ENCODE results near the gene CAPZA2.
"Not testable (repeated sequence)": the region's sequence is repeated elsewhere in the genome, so short reads cannot be mapped to it uniquely, and the experiment has no call there.

Gene CAPZA2

GRCh38 chr7:116862234-116862950 is at the start of gene CAPZA2:
Gene CAPZA2, plus strand, starts transcription at chr7:116862587. Its CDS starts 25 bp downstream, at chr7:116862612.
- DNase-seq (ENCODE audit: low read depth), result peak; percentile 92

GRCh38 chr7:116812860-116813259 is 49.5 kb upstream of the CAPZA2 start:
- DNase-seq (ENCODE audit: low read depth), result no peak

- not testable (repeated sequence) for DNase-seq (ENCODE audit: low read depth)
Observed at GRCh38 chr7:116813371-116813770, 49.0 kb upstream of the CAPZA2 start.

GRCh38 chr7:116815041-116815440 is 47.3 kb upstream of the CAPZA2 start:
- no peak for DNase-seq (ENCODE audit: low read depth)

- no peak for DNase-seq (ENCODE audit: low read depth)
Observed at GRCh38 chr7:116820149-116820548, 42.2 kb upstream of the CAPZA2 start.

- DNase-seq (ENCODE audit: low read depth), result not testable (repeated sequence)
Observed at GRCh38 chr7:116821647-116822046, 40.7 kb upstream of the CAPZA2 start.

GRCh38 chr7:116824449-116824848 is 37.9 kb upstream of the CAPZA2 start:
- DNase-seq (ENCODE audit: low read depth), result no peak

GRCh38 chr7:116828281-116828680 is 34.1 kb upstream of the CAPZA2 start:
- no peak for DNase-seq (ENCODE audit: low read depth)

GRCh38 chr7:116829041-116829440 is 33.3 kb upstream of the CAPZA2 start:
- DNase-seq (ENCODE audit: low read depth), result no peak

- DNase-seq (ENCODE audit: low read depth), result no peak
Observed at GRCh38 chr7:116829493-116829892, 32.9 kb upstream of the CAPZA2 start.

GRCh38 chr7:116832692-116833091 is 29.7 kb upstream of the CAPZA2 start:
- DNase-seq (ENCODE audit: low read depth), result no peak

GRCh38 chr7:116834815-116835504 is 27.4 kb upstream of the CAPZA2 start:
- DNase-seq (ENCODE audit: low read depth), result no peak

GRCh38 chr7:116836048-116836447 is 26.3 kb upstream of the CAPZA2 start:
- no peak for DNase-seq (ENCODE audit: low read depth)

GRCh38 chr7:116836911-116837310 is 25.5 kb upstream of the CAPZA2 start:
- no peak for DNase-seq (ENCODE audit: low read depth)

GRCh38 chr7:116837586-116837985 is 24.8 kb upstream of the CAPZA2 start:
- DNase-seq (ENCODE audit: low read depth), result no peak

GRCh38 chr7:116840256-116840655 is 22.1 kb upstream of the CAPZA2 start:
- no peak for DNase-seq (ENCODE audit: low read depth)

- no peak for DNase-seq (ENCODE audit: low read depth)
Observed at GRCh38 chr7:116842371-116842770, 20.0 kb upstream of the CAPZA2 start.

- no peak for DNase-seq (ENCODE audit: low read depth)
Observed at GRCh38 chr7:116843378-116843777, 19.0 kb upstream of the CAPZA2 start.

- no peak for DNase-seq (ENCODE audit: low read depth)
Observed at GRCh38 chr7:116851175-116851574, 11.2 kb upstream of the CAPZA2 start.

GRCh38 chr7:116851671-116852070 is 10.7 kb upstream of the CAPZA2 start:
- no peak for DNase-seq (ENCODE audit: low read depth)

- DNase-seq (ENCODE audit: low read depth), result no peak
Observed at GRCh38 chr7:116854132-116854531, 8.3 kb upstream of the CAPZA2 start.

- no peak for DNase-seq (ENCODE audit: low read depth)
Observed at GRCh38 chr7:116857052-116857451, 5.3 kb upstream of the CAPZA2 start.

GRCh38 chr7:116859323-116859722 is 3.1 kb upstream of the CAPZA2 start:
- DNase-seq (ENCODE audit: low read depth), result no peak

GRCh38 chr7:116861717-116862116 is 670 bp upstream of the CAPZA2 start:
- DNase-seq (ENCODE audit: low read depth), result no peak

Measured in stimulated activated CD8-positive, alpha-beta memory T cell treated with anti-CD3 and anti-CD28 coated beads, Interleukin-12 subunit alpha, Interleukin-12 subunit beta, amount 100 ng/mL, for 4 hours (primary cell).